Activated T-helper 1 cell treated with anti-CD3 and anti-CD28 coated beads, Interleukin-12 subunit alpha, Interleukin-12 subunit beta, Interleukin-2, Interleukin-4 antibody, amounts not matched to agents 30 ng/mL and 10 ng/mL and 1 ng/mL, durations not matched to agents 14 hours and 24 hours and 36 hours (primary cell): Measurements from ENCODE around the gene FRMD4A. TPM values are rescaled to one million over a fixed set of nuclear protein-coding genes. Genes with fewer than 3 reads are reported as not detected.

ENCODE experiments used
- DNase-seq: peaks from one replicate; pipeline ENCODE4 v3.0.0; 2021; ENCODE audit warnings: low spot score
- H3K27ac Mint-ChIP-seq: one replicate; pipeline ENCODE4 v1.8.0; 2021; ENCODE audit warnings: mild to moderate bottlenecking, mixed read lengths
- H3K27me3 Mint-ChIP-seq: one replicate; pipeline ENCODE4 v1.8.0; 2022; ENCODE audit warnings: mild to moderate bottlenecking, moderate library complexity, mixed read lengths; ENCODE audit not compliant: insufficient read depth
- H3K36me3 Mint-ChIP-seq: one replicate; pipeline ENCODE4 v1.8.0; 2021; ENCODE audit warnings: low read depth, mixed read lengths
- H3K4me1 Mint-ChIP-seq: one replicate; pipeline ENCODE4 v1.8.0; 2021; ENCODE audit warnings: low read depth, mixed read lengths
- H3K4me3 Mint-ChIP-seq: one replicate; pipeline ENCODE4 v1.8.0; 2021; ENCODE audit warnings: mild to moderate bottlenecking, moderate library complexity, mixed read lengths
- H3K9me3 Mint-ChIP-seq: one replicate; pipeline ENCODE4 v1.8.0; 2021; ENCODE audit warnings: mixed read lengths
- intact Hi-C: fragments of 100-400 bp; cut with micrococcal nuclease; formaldehyde crosslinking; loops from one replicate; pipeline ENCODE4 v1.15.1; 2024
- total RNA-seq: library from RNA; stranded (reverse); gene quantifications from 2 replicates; pipeline ENCODE4 v1.2.3, GENCODE V29; 2022

FRMD4A gene
- total RNA-seq, 1 donor from 2014 or later: 0.31 TPM

GRCh38 chr10:14302035-14302434 is 28.7 kb downstream of the FRMD4A start:
- no peaks in the 10 kb centered on the region for H3K9me3 Mint-ChIP-seq
- H3K4me1 Mint-ChIP-seq: no peaks in the 10 kb centered on the region
- no peak overlapping the region for H3K4me3 Mint-ChIP-seq
- DNase-seq: no peak
- no peaks in the 10 kb centered on the region for H3K27me3 Mint-ChIP-seq
- intact Hi-C loops: no loop called here
- H3K27ac Mint-ChIP-seq: no peak overlapping the region
- H3K36me3 Mint-ChIP-seq: no peaks in the 10 kb centered on the region

DNA sequence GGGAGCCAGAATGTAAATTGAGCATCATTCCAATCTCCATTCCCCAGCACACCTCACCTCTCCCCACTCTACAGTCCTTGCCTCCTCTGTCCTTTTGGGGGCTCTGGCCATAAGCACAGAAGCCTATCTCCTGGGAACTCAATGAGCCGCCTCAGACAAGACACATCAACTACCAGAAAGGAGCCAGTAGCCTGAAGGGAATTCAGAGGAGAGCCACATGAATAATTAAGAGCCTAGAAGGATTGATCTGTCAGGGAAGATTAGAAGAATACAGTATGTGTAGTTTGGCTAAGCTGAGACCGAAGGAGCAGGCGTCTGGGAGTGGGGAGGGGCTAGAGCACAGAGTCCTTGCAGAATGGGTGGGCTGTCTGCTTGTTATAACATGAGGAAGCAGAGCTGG is 31.2 kb downstream of the FRMD4A start:
- no peak overlapping the region for H3K4me3 Mint-ChIP-seq
- H3K27me3 Mint-ChIP-seq: no peaks in the 10 kb centered on the region
- DNase-seq: no peak
- no peaks in the 10 kb centered on the region for H3K4me1 Mint-ChIP-seq
- no peaks in the 10 kb centered on the region for H3K36me3 Mint-ChIP-seq
- H3K9me3 Mint-ChIP-seq: no peaks in the 10 kb centered on the region
- intact Hi-C loops: no loop called here
- no peak overlapping the region for H3K27ac Mint-ChIP-seq

DNA sequence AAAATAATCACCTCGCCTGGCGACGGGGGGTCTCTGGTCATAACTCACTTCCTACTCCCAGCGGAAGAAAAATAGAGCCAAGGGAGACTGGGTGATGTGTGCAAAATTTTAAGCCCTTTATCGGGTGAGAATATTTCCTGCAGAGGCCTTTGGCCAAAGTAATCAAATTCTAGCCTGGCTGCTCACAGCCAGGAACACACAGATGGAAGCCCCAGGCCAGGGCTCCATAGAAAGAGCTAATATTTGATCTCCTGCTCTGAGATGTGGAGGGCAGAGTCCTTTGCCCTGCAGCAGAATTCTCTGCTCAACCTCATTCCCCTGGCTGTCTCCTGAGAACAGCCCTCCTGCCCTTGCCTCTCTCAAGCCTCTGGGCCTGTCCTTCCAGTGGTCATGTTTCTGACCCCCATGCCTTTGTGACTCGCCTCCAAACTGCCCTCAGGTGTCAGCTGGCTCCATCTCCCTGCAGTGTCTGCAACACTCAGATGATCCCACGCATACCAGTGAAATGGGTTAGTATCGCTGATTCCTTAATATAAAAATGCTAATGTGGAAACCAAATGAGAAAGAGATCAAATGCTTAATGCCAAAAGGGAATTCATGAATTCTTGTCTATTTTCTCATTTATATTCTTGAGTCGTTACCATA is 34.5 kb downstream of the FRMD4A start:
- peaks cover 5% of the 10 kb centered on the region for H3K27me3 Mint-ChIP-seq
- H3K4me1 Mint-ChIP-seq: no peaks in the 10 kb centered on the region
- intact Hi-C loops: no loop called here
- DNase-seq: no peak
- no peaks in the 10 kb centered on the region for H3K36me3 Mint-ChIP-seq
- no peak overlapping the region for H3K4me3 Mint-ChIP-seq
- H3K9me3 Mint-ChIP-seq: peaks cover under 1% of the 10 kb centered on the region
- H3K27ac Mint-ChIP-seq: no peak overlapping the region

- Mint-ChIP-seq H3K36me3 (no peaks in the 10 kb centered on the region), H3K27ac (no peak overlapping the region), H3K4me3 (no peak overlapping the region), H3K27me3 (peaks cover 5% of the 10 kb centered on the region), H3K9me3 (peaks cover 9% of the 10 kb centered on the region), H3K4me1 (no peaks in the 10 kb centered on the region)
- DNase-seq: no peak
- intact Hi-C loops: no loop called here
Measured at GRCh38 chr10:14294347-14295059, 36.2 kb downstream of the FRMD4A start.

DNA sequence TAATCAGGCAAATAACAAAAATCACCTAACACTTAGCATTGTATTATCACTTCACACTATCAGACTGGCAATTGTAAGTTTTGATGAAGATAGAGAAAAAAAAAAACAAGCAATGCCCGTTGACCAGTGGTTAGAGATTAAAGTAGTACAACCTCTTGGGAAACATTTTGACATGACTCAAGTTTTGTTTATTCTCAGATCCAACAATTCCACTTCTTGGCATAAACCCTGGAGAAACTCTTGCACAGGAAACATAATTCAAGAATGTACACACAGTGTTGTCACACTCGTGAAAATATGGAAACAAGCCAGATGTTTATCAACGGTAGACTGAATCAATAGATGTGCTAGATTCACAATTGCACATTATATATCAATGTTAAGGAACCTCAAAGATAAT is 37.2 kb downstream of the FRMD4A start:
- H3K36me3 Mint-ChIP-seq: no peaks in the 10 kb centered on the region
- no peak overlapping the region for H3K4me3 Mint-ChIP-seq
- no peak overlapping the region for H3K27ac Mint-ChIP-seq
- no peaks in the 10 kb centered on the region for H3K4me1 Mint-ChIP-seq
- DNase-seq: no peak
- peaks cover 8% of the 10 kb centered on the region for H3K27me3 Mint-ChIP-seq
- peaks cover 9% of the 10 kb centered on the region for H3K9me3 Mint-ChIP-seq
- intact Hi-C loops: no loop called here

DNA sequence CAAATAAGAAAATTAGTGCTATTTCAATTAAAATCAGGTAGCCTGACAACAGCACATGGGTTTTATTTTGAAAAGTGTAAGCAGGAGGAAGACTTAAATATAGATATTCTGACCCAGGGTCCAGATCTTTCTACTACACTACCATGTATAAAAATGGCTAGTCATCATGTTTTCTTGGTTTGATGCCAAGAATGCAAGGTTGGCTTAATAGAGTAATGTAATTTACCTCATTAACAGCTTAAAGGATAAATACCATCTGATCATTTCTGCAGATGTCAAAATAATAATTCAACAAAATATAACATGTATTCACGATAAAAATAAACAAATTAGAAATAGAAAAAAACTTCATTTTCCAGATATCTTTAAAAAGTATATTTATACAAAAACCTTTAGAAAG is 39.4 kb downstream of the FRMD4A start:
- no peaks in the 10 kb centered on the region for H3K36me3 Mint-ChIP-seq
- peaks cover 17% of the 10 kb centered on the region for H3K27me3 Mint-ChIP-seq
- no peak overlapping the region for H3K4me3 Mint-ChIP-seq
- intact Hi-C loops: no loop called here
- no peaks in the 10 kb centered on the region for H3K4me1 Mint-ChIP-seq
- H3K27ac Mint-ChIP-seq: no peak overlapping the region
- DNase-seq: no peak
- H3K9me3 Mint-ChIP-seq: peaks cover 16% of the 10 kb centered on the region

- H3K36me3 Mint-ChIP-seq: no peaks in the 10 kb centered on the region
- no peak overlapping the region for H3K4me3 Mint-ChIP-seq
- H3K4me1 Mint-ChIP-seq: no peaks in the 10 kb centered on the region
- peaks cover 19% of the 10 kb centered on the region for H3K9me3 Mint-ChIP-seq
- intact Hi-C loops: no loop called here
- H3K27me3 Mint-ChIP-seq: peaks cover 16% of the 10 kb centered on the region
- H3K27ac Mint-ChIP-seq: no peak overlapping the region
- no peak for DNase-seq
Measured at GRCh38 chr10:14285941-14286560, 44.7 kb downstream of the FRMD4A start.

- intact Hi-C loops: no loop called here
- Mint-ChIP-seq H3K27me3 (peaks cover 10% of the 10 kb centered on the region), H3K4me1 (no peaks in the 10 kb centered on the region), H3K9me3 (peaks cover 4% of the 10 kb centered on the region), H3K36me3 (no peaks in the 10 kb centered on the region), H3K4me3 (no peak overlapping the region), H3K27ac (no peak overlapping the region)
- no peak for DNase-seq
Measured at GRCh38 chr10:14282276-14282675, 48.4 kb downstream of the FRMD4A start.

DNA sequence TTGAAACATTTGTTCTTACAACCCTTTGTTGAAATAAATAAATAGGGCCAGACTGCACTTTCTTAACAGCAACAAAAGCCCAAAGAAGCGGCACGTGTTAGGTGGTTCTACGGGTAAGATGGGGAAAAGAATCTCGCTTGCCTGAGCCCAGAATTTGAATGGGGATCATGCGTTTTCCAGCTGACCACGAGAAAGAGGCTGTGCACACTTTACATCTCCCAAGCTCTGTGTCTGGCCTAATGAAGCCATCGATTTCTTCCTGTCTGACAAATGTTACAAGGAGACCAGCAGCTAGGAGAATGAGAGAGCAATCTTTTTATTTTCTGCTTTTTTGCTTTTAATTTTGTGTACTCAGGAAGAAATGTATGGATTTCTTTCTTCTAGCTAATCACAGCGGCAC is 52.2 kb downstream of the FRMD4A start:
- Mint-ChIP-seq H3K4me3 (no peak overlapping the region), H3K36me3 (no peaks in the 10 kb centered on the region)
- no peak for DNase-seq

DNA sequence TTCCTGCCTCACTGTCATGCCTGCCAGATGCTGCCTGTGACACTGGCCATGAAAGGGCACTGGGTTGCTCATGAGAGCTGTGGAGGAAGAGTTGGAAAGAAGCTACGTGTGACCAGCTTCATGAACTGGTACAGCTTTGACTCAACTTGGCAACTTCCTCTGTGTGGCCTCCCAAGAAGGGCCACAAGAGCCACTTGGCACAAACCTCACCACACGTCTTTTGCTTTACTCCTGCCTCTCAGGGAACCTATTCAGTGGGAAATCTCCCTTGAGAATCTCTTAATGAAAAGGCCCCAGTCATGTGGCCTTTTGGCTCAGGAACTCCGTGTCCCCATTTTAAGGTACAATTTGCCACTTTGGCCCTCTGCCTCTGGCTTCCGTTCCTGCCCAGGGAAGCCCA is 54.5 kb downstream of the FRMD4A start:
- Mint-ChIP-seq H3K4me1 (no peaks in the 10 kb centered on the region), H3K36me3 (no peaks in the 10 kb centered on the region)
- intact Hi-C loops: no loop called here

More for the DNA sequence above, 52.2 kb downstream of the FRMD4A start:
- Mint-ChIP-seq H3K9me3 (no peaks in the 10 kb centered on the region), H3K27ac (no peak overlapping the region), H3K27me3 (peaks cover 6% of the 10 kb centered on the region), H3K4me1 (no peaks in the 10 kb centered on the region)
- intact Hi-C loops: no loop called here

DNA sequence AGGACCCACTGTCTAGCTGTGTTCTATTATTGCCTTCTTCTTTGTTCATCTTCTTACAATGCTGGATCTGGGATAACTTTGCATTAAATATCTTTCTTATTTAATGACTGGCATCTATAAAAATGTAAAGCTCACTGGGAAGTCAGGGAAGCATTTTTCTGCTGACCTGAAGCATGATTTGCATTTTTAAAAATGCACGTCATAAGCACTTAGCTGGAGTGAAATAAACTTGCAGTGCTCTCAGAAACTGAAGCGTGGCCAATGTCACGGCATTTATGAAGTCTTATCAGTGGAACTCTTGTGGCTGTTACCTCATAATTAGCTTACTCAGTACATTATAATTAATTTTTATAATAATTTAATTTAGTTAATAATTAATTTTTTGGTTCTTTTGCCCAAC is 59.1 kb downstream of the FRMD4A start:
- no peak overlapping the region for H3K4me3 Mint-ChIP-seq
- no peaks in the 10 kb centered on the region for H3K9me3 Mint-ChIP-seq
- H3K36me3 Mint-ChIP-seq: no peaks in the 10 kb centered on the region
- H3K27me3 Mint-ChIP-seq: peaks cover 4% of the 10 kb centered on the region
- H3K4me1 Mint-ChIP-seq: no peaks in the 10 kb centered on the region
- H3K27ac Mint-ChIP-seq: no peak overlapping the region
- intact Hi-C loops: no loop called here
- DNase-seq: no peak

More for the DNA sequence above, 54.5 kb downstream of the FRMD4A start:
- Mint-ChIP-seq H3K27me3 (peaks cover 4% of the 10 kb centered on the region), H3K9me3 (no peaks in the 10 kb centered on the region), H3K27ac (no peak overlapping the region), H3K4me3 (no peak overlapping the region)
- no peak for DNase-seq

GRCh38 chr10:14270370-14270769 is 60.4 kb downstream of the FRMD4A start:
- intact Hi-C loops: no loop called here
- no peak for DNase-seq
- Mint-ChIP-seq H3K27ac (no peak overlapping the region), H3K4me3 (no peak overlapping the region), H3K4me1 (no peaks in the 10 kb centered on the region), H3K27me3 (peaks cover 4% of the 10 kb centered on the region), H3K36me3 (no peaks in the 10 kb centered on the region), H3K9me3 (no peaks in the 10 kb centered on the region)

GRCh38 chr10:14265709-14266108 is 65.0 kb downstream of the FRMD4A start:
- intact Hi-C loops: no loop called here
- H3K4me1 Mint-ChIP-seq: no peaks in the 10 kb centered on the region
- H3K36me3 Mint-ChIP-seq: no peaks in the 10 kb centered on the region
- no peak overlapping the region for H3K27ac Mint-ChIP-seq
- no peak overlapping the region for H3K4me3 Mint-ChIP-seq
- peaks cover 7% of the 10 kb centered on the region for H3K27me3 Mint-ChIP-seq
- no peaks in the 10 kb centered on the region for H3K9me3 Mint-ChIP-seq
- no peak for DNase-seq
